ENCODE results near the gene ITPKC.

DNA sequence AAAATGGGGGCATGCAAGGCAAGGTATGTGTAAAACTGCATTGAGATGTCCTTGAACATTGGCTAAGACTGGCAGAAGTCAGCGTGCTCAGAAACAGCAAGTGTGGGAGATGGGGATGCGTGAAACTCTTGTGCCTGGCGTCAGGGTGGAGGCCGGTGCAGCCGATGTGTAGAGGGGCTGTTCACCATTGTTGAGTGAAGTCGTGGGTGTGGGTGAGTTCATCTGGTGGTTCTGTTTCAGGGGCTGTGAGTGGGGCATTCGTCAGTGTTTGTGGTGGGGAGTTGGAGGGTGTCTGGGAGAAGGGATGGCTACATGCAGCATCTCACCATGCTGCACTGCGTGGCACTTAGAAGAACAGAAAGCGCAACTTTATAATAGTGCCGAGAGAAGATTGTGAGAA is 47.1 kb downstream of the ITPKC start:
- TF ChIP-seq ARID3A (IDR thresholded peaks at IDR 0.05; ENCODE audit: low read depth, low read length), result no peak
- TF ChIP-seq, protein P1, sequence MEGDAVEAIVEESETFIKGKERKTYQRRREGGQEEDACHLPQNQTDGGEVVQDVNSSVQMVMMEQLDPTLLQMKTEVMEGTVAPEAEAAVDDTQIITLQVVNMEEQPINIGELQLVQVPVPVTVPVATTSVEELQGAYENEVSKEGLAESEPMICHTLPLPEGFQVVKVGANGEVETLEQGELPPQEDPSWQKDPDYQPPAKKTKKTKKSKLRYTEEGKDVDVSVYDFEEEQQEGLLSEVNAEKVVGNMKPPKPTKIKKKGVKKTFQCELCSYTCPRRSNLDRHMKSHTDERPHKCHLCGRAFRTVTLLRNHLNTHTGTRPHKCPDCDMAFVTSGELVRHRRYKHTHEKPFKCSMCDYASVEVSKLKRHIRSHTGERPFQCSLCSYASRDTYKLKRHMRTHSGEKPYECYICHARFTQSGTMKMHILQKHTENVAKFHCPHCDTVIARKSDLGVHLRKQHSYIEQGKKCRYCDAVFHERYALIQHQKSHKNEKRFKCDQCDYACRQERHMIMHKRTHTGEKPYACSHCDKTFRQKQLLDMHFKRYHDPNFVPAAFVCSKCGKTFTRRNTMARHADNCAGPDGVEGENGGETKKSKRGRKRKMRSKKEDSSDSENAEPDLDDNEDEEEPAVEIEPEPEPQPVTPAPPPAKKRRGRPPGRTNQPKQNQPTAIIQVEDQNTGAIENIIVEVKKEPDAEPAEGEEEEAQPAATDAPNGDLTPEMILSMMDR (CRISPR knock-in tag; IDR thresholded peaks at IDR 0.05), result no peak
- no peak for TF ChIP-seq TGIF2 (CRISPR knock-in tag; IDR thresholded peaks at IDR 0.05)
- no peak for TF ChIP-seq TFE3 (CRISPR knock-in tag; IDR thresholded peaks at IDR 0.05)
- TF ChIP-seq CBFB (CRISPR knock-in tag; IDR thresholded peaks at IDR 0.05), result no peak

Measured in HepG2 (cell line).